NCI-H2196 (cell line): Measurements from ENCODE around the gene PEAR1.

ENCODE experiments used
- DNase-seq: peaks from one replicate; lab custom pipeline; 2025; ENCODE audit not compliant: unreplicated experiment; lab: John Stamatoyannopoulos, UW

PEAR1 gene

GRCh38 chr1:156899956-156900718 lies 6.6 kb downstream of the PEAR1 start:
- DNase-seq = no peak

GRCh38 chr1:156900896-156901589 lies 7.5 kb downstream of the PEAR1 start:
- no peak for DNase-seq

- DNase-seq = no peak
These were observed 8.0 kb downstream of the PEAR1 start for GRCh38 chr1:156901590-156901900.

GRCh38 chr1:156901966-156902915 lies 8.7 kb downstream of the PEAR1 start:
- DNase-seq = no peak

GRCh38 chr1:156903328-156904091 lies 10.0 kb downstream of the PEAR1 start:
- no peak for DNase-seq

GRCh38 chr1:156904187-156904959 lies 10.9 kb downstream of the PEAR1 start:
- DNase-seq = no peak

GRCh38 chr1:156905176-156905575 lies 11.7 kb downstream of the PEAR1 start:
- DNase-seq = no peak

- DNase-seq = no peak
These were observed 12.1 kb downstream of the PEAR1 start for GRCh38 chr1:156905651-156906050.

GRCh38 chr1:156906206-156906906 lies 12.8 kb downstream of the PEAR1 start:
- DNase-seq = no peak

GRCh38 chr1:156908541-156908940 lies 15.0 kb downstream of the PEAR1 start:
- no peak for DNase-seq

- DNase-seq = no peak
These were observed 15.4 kb downstream of the PEAR1 start for GRCh38 chr1:156908955-156909354.

GRCh38 chr1:156909671-156910070 lies 16.2 kb downstream of the PEAR1 start:
- no peak for DNase-seq

- DNase-seq = peak; percentile 35
These were observed 16.8 kb downstream of the PEAR1 start for GRCh38 chr1:156910309-156910782.

- DNase-seq = peak; percentile 38
These were observed 18.2 kb downstream of the PEAR1 start for GRCh38 chr1:156911577-156912298.

- peak; percentile 37 for DNase-seq
These were observed 18.8 kb downstream of the PEAR1 start for GRCh38 chr1:156912310-156912709.

GRCh38 chr1:156912861-156913808 lies 19.6 kb downstream of the PEAR1 start:
- DNase-seq = peak; percentile 90

GRCh38 chr1:156913809-156914387 lies 20.4 kb downstream of the PEAR1 start:
- DNase-seq = no peak
